K562 (cell line): ENCODE data around the gene APEX1. TPM values are rescaled to one million over a fixed set of nuclear protein-coding genes. Genes with fewer than 3 reads are reported as not detected.

Experiments
- DDX20 ChIP-seq: fragments of 450-650 bp; IDR thresholded peaks from 2 replicates; pipeline ENCODE4 v1.6.1; 2016; ENCODE audit warnings: missing genetic modification characterization, low read depth, mild to moderate bottlenecking, missing compliant biosample characterization, moderate library complexity
- ESRRB ChIP-seq: fragments of 250-450 bp; sonication (Bioruptor Pico); IDR thresholded peaks from 2 replicates; pipeline ENCODE4 v1.5.0; 2020; ENCODE audit warnings: mild to moderate bottlenecking, moderate library complexity, borderline replicate concordance
- FOXK2 ChIP-seq, 2 experiments: fragments of 450-650 bp; IDR thresholded peaks in 1 of 2; conservative IDR thresholded peaks in 1 of 2; 2 replicates each; pipeline ENCODE4 v1.6.1; 2016; ENCODE audit warnings: low read depth in 2 of 2, mild to moderate bottlenecking in 1 of 2
- MTA1 ChIP-seq: fragments of 450-650 bp; IDR thresholded peaks from 2 replicates; pipeline ENCODE4 v1.6.1; 2017; ENCODE audit warnings: borderline replicate concordance
- MTA3 ChIP-seq: fragments of 450-650 bp; formaldehyde crosslinking; IDR thresholded peaks from 2 replicates; pipeline ENCODE4 v1.6.1; 2017; ENCODE audit warnings: mild to moderate bottlenecking, borderline replicate concordance
- RBM25 ChIP-seq: fragments of 200-400 bp; formaldehyde crosslinking; IDR thresholded peaks from 2 replicates; pipeline ENCODE4 v1.6.1; 2018; ENCODE audit warnings: low read length, low read depth, moderate library complexity; ENCODE audit not compliant: severe bottlenecking
- RBM39 ChIP-seq: fragments of 200-400 bp; formaldehyde crosslinking; optimal IDR thresholded peaks from 2 replicates; pipeline ENCODE3; 2018; ENCODE audit warnings: low read depth, low read length
- ZBED1 ChIP-seq: IDR thresholded peaks from 2 replicates; pipeline ENCODE4 v1.6.1; 2014
- ZNF146 ChIP-seq: IDR thresholded peaks from one replicate; pipeline ENCODE4 v1.6.1; 2018; ENCODE audit warnings: missing compliant biosample characterization; ENCODE audit not compliant: unreplicated experiment
- ZNF398 ChIP-seq: fragments of 250-450 bp; sonication (Bioruptor Pico); IDR thresholded peaks from 2 replicates; pipeline ENCODE4 v1.8.0; 2021; ENCODE audit warnings: moderate library complexity, mild to moderate bottlenecking, inconsistent platforms
- polyA plus RNA-seq, 8 experiments: library from polyadenylated mRNA; depleted of rRNA in 4 of 8; stranded (reverse) in 5 of 8; unstranded in 3 of 8; fragments of >200 nt; fragmentation: Nextera tagmentation in 2 of 8; fragmentation: Illumina TruSeq in 1 of 8; extraction: Ambion mirVana in 2 of 8; extraction: Trizol in 1 of 8; gene quantifications; 2 replicates each; pipeline versions ENCODE4 v1.2.1 to v1.2.3, GENCODE V29; 2011 to 2014; ENCODE audit warnings: inconsistent platforms in 1 of 8, missing spikeins in 1 of 8
- total RNA-seq, 7 experiments: library from RNA; depleted of rRNA in 6 of 7; stranded (reverse); fragments of >200 nt in 6 of 7; fragmentation: Illumina TruSeq in 2 of 7; extraction: Trizol in 2 of 7; gene quantifications; 2 replicates each; pipeline versions ENCODE4 v1.2.1 to v1.2.3, GENCODE V29; 2011 to 2021; ENCODE audit warnings: low replicate concordance in 1 of 7
- TF ChIP-seq, protein P1 (sequence below): fragments of 250-450 bp; sonication (Bioruptor Pico); IDR thresholded peaks from 2 replicates; pipeline ENCODE4 v1.4.0; 2020
- TF ChIP-seq, protein P2 (sequence below): fragments of 450-650 bp; IDR thresholded peaks from 2 replicates; pipeline ENCODE4 v1.6.1; 2018; ENCODE audit not compliant: partially characterized antibody
- TF ChIP-seq, protein P3 (sequence below): fragments of 450-650 bp; formaldehyde crosslinking; IDR thresholded peaks from 2 replicates; pipeline ENCODE4 v1.4.0; 2020; ENCODE audit warnings: mild to moderate bottlenecking, moderate library complexity

Gene APEX1
- total and polyA plus RNA-seq, 9 of the 15 experiments (the other 6 are each of a cell fraction or from before 2014, with no cell fraction given): 50.2 to 274 (median 158) TPM

- TF ChIP-seq, protein P1, sequence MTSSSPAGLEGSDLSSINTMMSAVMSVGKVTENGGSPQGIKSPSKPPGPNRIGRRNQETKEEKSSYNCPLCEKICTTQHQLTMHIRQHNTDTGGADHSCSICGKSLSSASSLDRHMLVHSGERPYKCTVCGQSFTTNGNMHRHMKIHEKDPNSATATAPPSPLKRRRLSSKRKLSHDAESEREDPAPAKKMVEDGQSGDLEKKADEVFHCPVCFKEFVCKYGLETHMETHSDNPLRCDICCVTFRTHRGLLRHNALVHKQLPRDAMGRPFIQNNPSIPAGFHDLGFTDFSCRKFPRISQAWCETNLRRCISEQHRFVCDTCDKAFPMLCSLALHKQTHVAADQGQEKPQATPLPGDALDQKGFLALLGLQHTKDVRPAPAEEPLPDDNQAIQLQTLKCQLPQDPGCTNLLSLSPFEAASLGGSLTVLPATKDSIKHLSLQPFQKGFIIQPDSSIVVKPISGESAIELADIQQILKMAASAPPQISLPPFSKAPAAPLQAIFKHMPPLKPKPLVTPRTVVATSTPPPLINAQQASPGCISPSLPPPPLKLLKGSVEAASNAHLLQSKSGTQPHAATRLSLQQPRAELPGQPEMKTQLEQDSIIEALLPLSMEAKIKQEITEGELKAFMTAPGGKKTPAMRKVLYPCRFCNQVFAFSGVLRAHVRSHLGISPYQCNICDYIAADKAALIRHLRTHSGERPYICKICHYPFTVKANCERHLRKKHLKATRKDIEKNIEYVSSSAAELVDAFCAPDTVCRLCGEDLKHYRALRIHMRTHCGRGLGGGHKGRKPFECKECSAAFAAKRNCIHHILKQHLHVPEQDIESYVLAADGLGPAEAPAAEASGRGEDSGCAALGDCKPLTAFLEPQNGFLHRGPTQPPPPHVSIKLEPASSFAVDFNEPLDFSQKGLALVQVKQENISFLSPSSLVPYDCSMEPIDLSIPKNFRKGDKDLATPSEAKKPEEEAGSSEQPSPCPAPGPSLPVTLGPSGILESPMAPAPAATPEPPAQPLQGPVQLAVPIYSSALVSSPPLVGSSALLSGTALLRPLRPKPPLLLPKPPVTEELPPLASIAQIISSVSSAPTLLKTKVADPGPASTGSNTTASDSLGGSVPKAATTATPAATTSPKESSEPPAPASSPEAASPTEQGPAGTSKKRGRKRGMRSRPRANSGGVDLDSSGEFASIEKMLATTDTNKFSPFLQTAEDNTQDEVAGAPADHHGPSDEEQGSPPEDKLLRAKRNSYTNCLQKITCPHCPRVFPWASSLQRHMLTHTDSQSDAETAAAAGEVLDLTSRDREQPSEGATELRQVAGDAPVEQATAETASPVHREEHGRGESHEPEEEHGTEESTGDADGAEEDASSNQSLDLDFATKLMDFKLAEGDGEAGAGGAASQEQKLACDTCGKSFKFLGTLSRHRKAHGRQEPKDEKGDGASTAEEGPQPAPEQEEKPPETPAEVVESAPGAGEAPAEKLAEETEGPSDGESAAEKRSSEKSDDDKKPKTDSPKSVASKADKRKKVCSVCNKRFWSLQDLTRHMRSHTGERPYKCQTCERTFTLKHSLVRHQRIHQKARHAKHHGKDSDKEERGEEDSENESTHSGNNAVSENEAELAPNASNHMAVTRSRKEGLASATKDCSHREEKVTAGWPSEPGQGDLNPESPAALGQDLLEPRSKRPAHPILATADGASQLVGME: no peak
- peak; percentile 79 for TF ChIP-seq MTA3
- peak; percentile 61 for TF ChIP-seq RBM25
- TF ChIP-seq ZNF398: no peak
- no peak for TF ChIP-seq ESRRB
- TF ChIP-seq, protein P2, sequence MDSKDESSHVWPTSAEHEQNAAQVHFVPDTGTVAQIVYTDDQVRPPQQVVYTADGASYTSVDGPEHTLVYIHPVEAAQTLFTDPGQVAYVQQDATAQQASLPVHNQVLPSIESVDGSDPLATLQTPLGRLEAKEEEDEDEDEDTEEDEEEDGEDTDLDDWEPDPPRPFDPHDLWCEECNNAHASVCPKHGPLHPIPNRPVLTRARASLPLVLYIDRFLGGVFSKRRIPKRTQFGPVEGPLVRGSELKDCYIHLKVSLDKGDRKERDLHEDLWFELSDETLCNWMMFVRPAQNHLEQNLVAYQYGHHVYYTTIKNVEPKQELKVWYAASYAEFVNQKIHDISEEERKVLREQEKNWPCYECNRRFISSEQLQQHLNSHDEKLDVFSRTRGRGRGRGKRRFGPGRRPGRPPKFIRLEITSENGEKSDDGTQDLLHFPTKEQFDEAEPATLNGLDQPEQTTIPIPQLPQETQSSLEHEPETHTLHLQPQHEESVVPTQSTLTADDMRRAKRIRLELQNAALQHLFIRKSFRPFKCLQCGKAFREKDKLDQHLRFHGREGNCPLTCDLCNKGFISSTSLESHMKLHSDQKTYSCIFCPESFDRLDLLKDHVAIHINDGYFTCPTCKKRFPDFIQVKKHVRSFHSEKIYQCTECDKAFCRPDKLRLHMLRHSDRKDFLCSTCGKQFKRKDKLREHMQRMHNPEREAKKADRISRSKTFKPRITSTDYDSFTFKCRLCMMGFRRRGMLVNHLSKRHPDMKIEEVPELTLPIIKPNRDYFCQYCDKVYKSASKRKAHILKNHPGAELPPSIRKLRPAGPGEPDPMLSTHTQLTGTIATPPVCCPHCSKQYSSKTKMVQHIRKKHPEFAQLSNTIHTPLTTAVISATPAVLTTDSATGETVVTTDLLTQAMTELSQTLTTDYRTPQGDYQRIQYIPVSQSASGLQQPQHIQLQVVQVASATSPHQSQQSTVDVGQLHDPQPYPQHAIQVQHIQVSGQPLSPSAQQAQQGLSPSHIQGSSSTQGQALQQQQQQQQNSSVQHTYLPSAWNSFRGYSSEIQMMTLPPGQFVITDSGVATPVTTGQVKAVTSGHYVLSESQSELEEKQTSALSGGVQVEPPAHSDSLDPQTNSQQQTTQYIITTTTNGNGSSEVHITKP: peak; percentile 51
- peak; percentile 93 to 97 for TF ChIP-seq FOXK2 (conservative IDR thresholded peaks at IDR 0.05 in 1 of 2, IDR thresholded peaks at IDR 0.05 in 1 of 2; ENCODE audit: low read depth in 2 of 2)
- no peak for TF ChIP-seq DDX20 (tag)
- TF ChIP-seq MTA1: 0 out of 2 replicates have a peak, but pooled peaks have one; percentile 30
- no peak for TF ChIP-seq RBM39
- no peak for TF ChIP-seq ZNF146
- TF ChIP-seq ZBED1: no peak
- TF ChIP-seq, protein P3, sequence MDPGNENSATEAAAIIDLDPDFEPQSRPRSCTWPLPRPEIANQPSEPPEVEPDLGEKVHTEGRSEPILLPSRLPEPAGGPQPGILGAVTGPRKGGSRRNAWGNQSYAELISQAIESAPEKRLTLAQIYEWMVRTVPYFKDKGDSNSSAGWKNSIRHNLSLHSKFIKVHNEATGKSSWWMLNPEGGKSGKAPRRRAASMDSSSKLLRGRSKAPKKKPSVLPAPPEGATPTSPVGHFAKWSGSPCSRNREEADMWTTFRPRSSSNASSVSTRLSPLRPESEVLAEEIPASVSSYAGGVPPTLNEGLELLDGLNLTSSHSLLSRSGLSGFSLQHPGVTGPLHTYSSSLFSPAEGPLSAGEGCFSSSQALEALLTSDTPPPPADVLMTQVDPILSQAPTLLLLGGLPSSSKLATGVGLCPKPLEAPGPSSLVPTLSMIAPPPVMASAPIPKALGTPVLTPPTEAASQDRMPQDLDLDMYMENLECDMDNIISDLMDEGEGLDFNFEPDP (CRISPR knock-in tag): no peak
These were observed 6.5 kb downstream of the APEX1 start, which contains the start of gene PIP4P1 (continued) for GRCh38 chr14:20461225-20462141.
